GM06990 (cell line): ENCODE data around the gene SCAPER.
A peak's percentile ranks its signal among the peaks of the same experiment; 100 is the strongest.
"Not testable (repeated sequence)": the region's sequence is repeated elsewhere in the genome, so short reads cannot be mapped to it uniquely, and the experiment has no call there.

Experiments used
- DNase-seq: peaks from one replicate; pipeline ENCODE4 v3.0.0-alpha.2; 2011; ENCODE audit not compliant: insufficient read length; ENCODE audit errors: extremely low read depth
- H3K27me3 ChIP-seq: replicated peaks from 2 replicates; pipeline ENCODE4 v1.6.0; 2011; ENCODE audit warnings: low read length; ENCODE audit not compliant: control insufficient read depth, insufficient read depth
- H3K36me3 ChIP-seq: 2 replicates; pipeline ENCODE4 v1.5.1; 2011; ENCODE audit warnings: low read length; ENCODE audit not compliant: control insufficient read depth, insufficient read depth
- H3K4me3 ChIP-seq: replicated peaks from 2 replicates; pipeline ENCODE4 v1.5.1; 2011; ENCODE audit warnings: low read depth, mild to moderate bottlenecking, control low read depth, low read length
- TF ChIP-seq, protein P1 (sequence below): IDR thresholded peaks from 2 replicates; pipeline ENCODE4 v1.5.1; 2011; ENCODE audit warnings: low read length, control low read depth, mild to moderate bottlenecking, inconsistent platforms; ENCODE audit not compliant: insufficient read depth, poor library complexity, severe bottlenecking

Gene SCAPER

DNA sequence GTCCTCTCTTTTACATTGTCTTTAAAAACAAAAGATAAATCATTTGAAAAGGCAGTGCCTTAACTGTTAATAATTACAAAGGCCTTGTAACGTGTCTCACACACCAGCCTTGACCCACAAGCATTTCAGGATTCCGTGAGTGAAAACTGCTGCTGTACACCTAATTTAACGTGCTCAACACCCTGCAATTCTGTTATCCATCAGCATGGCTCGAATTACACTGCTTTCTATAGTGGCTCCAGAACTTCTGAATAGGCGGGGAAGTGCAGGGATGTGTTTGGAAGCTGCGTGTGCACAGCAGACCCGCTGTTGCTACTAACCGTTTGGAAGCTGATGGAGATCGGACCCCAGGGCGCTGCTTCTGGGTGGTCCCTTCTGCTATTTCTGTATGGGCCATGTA lies 584.0 kb downstream of the SCAPER start:
- DNase-seq = no peak
- TF ChIP-seq, protein P1, sequence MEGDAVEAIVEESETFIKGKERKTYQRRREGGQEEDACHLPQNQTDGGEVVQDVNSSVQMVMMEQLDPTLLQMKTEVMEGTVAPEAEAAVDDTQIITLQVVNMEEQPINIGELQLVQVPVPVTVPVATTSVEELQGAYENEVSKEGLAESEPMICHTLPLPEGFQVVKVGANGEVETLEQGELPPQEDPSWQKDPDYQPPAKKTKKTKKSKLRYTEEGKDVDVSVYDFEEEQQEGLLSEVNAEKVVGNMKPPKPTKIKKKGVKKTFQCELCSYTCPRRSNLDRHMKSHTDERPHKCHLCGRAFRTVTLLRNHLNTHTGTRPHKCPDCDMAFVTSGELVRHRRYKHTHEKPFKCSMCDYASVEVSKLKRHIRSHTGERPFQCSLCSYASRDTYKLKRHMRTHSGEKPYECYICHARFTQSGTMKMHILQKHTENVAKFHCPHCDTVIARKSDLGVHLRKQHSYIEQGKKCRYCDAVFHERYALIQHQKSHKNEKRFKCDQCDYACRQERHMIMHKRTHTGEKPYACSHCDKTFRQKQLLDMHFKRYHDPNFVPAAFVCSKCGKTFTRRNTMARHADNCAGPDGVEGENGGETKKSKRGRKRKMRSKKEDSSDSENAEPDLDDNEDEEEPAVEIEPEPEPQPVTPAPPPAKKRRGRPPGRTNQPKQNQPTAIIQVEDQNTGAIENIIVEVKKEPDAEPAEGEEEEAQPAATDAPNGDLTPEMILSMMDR = no peak
- no peaks in the 10 kb centered on the region for H3K27me3 ChIP-seq
- no peaks in the 10 kb centered on the region for H3K36me3 ChIP-seq
- H3K4me3 ChIP-seq = no peak overlapping the region

DNA sequence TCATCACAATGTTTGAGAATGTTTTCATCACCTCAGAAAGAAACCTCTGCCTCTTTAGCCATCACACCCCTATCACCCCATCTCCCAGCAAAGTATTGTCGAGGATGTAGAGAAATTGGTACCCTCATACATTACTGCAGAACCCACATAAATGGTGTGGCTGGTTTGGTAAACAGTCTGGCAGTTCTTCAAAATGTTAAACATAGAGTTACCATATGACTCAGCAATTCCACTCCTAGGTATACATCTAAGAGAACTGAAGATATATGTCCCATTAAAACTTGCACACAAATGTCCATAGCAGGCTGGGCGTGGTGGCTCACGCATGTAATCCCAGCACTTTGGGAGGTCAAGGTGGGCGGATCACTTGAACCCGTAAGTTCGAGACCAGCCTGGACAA lies 585.1 kb downstream of the SCAPER start:
- DNase-seq = no peak
- Histone ChIP-seq H3K27me3 (no peaks in the 10 kb centered on the region), H3K36me3 (no peaks in the 10 kb centered on the region), H3K4me3 (no peak overlapping the region)
- TF ChIP-seq, protein P1 = no peak

- no peak for DNase-seq
- no peaks in the 10 kb centered on the region for H3K36me3 ChIP-seq
- H3K27me3 ChIP-seq = no peaks in the 10 kb centered on the region
- H3K4me3 ChIP-seq = no peak overlapping the region
- TF ChIP-seq, protein P1 = no peak
Measured at GRCh38 chr15:76313731-76314130, 591.4 kb downstream of the SCAPER start.

GRCh38 chr15:76313175-76313567 lies 592.0 kb downstream of the SCAPER start:
- not testable (repeated sequence) for DNase-seq, H3K36me3 ChIP-seq, H3K27me3 ChIP-seq, H3K4me3 ChIP-seq

DNA sequence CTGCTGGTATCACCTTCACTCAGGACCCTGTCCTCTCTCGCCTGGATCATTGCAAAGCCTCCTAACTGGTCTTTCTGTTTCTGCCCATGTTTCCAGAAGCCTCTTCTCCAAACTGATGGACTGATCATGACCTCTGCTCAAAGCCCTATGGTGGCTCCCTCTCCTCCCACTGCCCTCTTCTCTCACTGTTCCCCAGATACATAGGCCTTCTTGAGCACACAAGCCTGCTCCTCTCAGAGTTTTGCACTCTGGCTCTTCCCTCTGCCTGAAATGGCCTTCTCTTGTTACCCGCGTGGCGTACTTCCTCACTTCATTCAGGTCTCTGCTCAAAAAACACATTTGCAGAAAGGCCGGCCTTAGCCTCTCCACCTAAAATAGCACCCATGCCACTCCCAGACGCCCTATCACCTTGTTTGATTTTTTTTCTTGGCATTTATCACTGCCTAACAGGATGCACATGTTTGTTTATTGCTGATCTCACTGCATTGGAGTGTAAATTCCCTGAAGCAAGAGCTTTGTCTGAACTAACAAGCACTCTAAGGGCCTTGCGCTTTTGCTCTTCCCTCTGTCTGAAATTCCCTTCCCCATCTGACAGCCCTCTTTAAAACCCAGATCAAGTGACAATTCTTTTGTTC lies 592.5 kb downstream of the SCAPER start:
- no peak for DNase-seq
- H3K4me3 ChIP-seq = no peak overlapping the region

GRCh38 chr15:76311100-76311953 lies 593.8 kb downstream of the SCAPER start, which contains the start of gene ETFA:
Gene ETFA, minus strand, starts transcription at chr15:76311469. Its CDS starts 81 bp downstream, at chr15:76311388.
- DNase-seq = peak; percentile 96
- Histone ChIP-seq H3K27me3 (no peaks in the 10 kb centered on the region), H3K36me3 (no peaks in the 10 kb centered on the region), H3K4me3 (peak within 1 kb of the TSS; percentile 96)
- TF ChIP-seq, protein P1 = no peak

More for the DNA sequence above, 592.5 kb downstream of the SCAPER start:
- H3K27me3 ChIP-seq = no peaks in the 10 kb centered on the region
- TF ChIP-seq, protein P1 = no peak
- H3K36me3 ChIP-seq = no peaks in the 10 kb centered on the region
